NCI-H82 treated with DMSO at 0.1 percent for 48 hours (cell line): ENCODE results near the gene FHDC1.

ENCODE experiments used
- DNase-seq: peaks from one replicate; lab custom pipeline; 2025; ENCODE audit not compliant: unreplicated experiment; lab: John Stamatoyannopoulos, UW

Gene FHDC1

GRCh38 chr4:153002110-153002509, 66.0 kb downstream of the FHDC1 start:
- DNase-seq = no peak

- no peak for DNase-seq
Observed at GRCh38 chr4:153004081-153004850, 68.1 kb downstream of the FHDC1 start.

GRCh38 chr4:153005899-153006381, 69.8 kb downstream of the FHDC1 start:
- DNase-seq = no peak

- DNase-seq = no peak
Observed at GRCh38 chr4:153008578-153009199, 72.6 kb downstream of the FHDC1 start.

DNA sequence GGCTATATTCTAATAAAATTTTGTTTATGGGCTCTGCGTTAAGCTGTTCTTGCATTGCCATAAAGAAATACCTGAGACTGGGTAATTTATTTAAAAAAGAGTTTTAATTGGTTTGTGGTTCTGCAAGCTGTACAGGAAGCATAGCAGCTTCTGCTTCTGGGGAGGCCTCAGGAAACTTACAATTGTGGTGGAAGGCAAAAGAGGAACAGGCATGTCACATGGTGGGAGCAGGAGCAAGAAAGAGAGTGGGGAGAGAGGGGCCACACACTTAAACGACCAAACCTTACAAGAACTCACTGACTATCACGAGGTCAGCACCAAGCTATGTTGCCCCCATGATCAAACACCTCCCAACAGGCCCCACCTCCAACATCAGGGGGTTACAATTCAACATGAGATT, 74.0 kb downstream of the FHDC1 start:
- DNase-seq = no peak

GRCh38 chr4:153013202-153013977, 77.3 kb downstream of the FHDC1 start:
- no peak for DNase-seq

GRCh38 chr4:153014460-153014859, 78.3 kb downstream of the FHDC1 start:
- DNase-seq = no peak

- no peak for DNase-seq
Observed at GRCh38 chr4:153016592-153016991, 80.5 kb downstream of the FHDC1 start.

DNA sequence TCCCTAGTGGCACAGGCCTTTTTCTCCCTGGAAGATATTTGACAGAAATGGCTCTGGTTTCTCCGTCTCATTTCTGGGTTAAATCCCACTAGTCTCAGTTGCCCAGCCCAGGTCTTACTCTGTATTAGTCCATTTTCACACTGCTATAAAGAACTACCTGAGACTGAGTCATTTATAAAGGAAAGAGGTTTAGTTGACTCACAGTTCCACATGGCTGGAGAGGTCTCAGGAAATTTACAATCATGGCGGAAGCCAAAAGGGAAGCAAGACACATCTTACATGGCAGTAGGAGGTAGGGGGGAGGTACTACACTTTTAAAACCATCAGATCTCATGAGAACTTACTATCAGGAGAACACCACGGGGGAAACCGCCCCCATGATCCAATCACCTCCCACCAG, 81.9 kb downstream of the FHDC1 start:
- DNase-seq = no peak

GRCh38 chr4:153018684-153019083, 82.6 kb downstream of the FHDC1 start:
- no peak for DNase-seq

GRCh38 chr4:153019906-153020305, 83.8 kb downstream of the FHDC1 start:
- no peak for DNase-seq

GRCh38 chr4:153020457-153020856, 84.3 kb downstream of the FHDC1 start:
- DNase-seq = no peak

GRCh38 chr4:153021276-153021675, 85.2 kb downstream of the FHDC1 start:
- no peak for DNase-seq

- DNase-seq = no peak
Observed at GRCh38 chr4:153022241-153022715, 86.2 kb downstream of the FHDC1 start.

DNA sequence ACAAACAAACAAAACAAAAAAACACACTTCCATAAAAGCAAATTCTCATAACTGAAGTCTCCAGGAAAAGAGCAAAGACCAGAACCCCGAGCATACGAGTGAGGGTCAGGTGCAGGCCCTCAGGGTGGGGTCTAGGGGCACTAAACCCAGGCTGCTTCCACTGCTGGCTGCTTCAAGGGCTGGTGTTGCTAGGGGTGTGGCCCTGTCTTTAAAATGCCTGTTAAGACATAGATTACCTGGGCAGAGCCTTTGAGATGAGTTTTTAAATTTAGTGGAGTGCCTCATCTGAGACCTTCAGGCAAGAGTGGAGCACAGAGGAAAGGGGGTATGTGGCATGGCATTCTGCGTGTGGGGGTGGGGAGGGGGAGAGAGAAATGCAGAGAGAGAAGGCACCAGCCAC, 87.0 kb downstream of the FHDC1 start:
- no peak for DNase-seq

GRCh38 chr4:153023692-153024394, 87.7 kb downstream of the FHDC1 start:
- no peak for DNase-seq

DNA sequence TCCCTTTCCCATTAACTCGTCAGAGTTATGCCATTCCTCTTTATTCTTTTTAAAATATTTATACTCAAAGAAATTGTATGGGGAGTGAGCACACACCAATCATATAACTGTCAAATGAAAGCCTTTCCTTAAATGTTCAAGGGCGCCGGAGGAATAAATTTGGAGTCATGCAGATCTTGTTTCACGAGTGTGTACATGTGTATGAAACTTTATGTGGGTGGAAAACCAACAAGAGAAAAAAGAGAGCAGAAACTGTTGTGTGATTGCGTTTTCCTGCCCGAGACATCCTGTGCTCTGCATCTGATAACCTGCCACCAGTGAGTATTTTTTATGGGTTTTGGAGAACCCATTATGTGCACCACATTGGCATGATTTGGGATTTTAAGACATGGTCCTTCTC, 88.3 kb downstream of the FHDC1 start:
- no peak for DNase-seq

DNA sequence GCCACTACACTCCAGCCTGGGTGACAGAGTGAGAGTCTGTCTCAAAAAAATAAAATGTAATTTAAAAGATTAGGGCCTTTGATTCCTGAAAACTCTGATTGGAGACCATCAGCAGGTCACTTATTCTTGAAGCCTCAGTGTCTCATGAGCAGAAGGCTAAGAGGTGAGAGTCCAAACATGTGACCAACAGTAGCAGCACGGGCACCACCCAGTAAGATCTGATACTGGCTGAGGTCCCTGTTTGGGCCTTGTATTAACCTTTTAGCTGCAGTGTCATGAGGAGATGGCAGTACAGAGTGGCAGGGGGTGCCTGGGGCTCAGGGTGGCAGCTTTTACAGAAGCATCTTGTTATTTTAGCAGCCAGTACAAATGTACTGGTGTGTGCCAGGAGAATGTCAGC, 89.3 kb downstream of the FHDC1 start:
- no peak for DNase-seq

GRCh38 chr4:153026591-153027346, 90.6 kb downstream of the FHDC1 start:
- no peak for DNase-seq

DNA sequence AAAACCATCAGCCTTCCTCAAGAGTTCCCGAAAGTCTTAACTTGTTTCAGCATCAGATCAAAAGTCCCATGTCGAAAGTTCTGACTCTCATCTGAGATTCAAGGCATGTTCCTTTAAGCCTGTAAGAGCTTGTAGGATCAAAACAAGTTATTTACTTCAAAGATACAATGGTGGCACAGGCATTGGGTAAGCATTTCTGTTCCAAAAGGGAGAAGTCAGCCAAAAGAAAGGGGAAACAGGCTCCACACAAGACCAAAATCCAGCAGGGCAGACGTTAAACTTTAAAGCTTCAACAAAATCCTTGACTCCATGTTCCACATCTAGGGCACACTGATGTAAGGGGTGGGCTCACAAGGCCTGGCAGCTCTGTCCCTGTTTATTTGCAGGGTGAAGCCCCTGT, 91.7 kb downstream of the FHDC1 start:
- DNase-seq = no peak
